ENCODE data around the gene MAPKBP1. TPM values are rescaled to one million over a fixed set of nuclear protein-coding genes. Genes with fewer than 3 reads are reported as not detected.

Gene MAPKBP1
- polyA plus RNA-seq, 3 donors, result 0.76 to 8.6 (median 1.1) TPM

DNA sequence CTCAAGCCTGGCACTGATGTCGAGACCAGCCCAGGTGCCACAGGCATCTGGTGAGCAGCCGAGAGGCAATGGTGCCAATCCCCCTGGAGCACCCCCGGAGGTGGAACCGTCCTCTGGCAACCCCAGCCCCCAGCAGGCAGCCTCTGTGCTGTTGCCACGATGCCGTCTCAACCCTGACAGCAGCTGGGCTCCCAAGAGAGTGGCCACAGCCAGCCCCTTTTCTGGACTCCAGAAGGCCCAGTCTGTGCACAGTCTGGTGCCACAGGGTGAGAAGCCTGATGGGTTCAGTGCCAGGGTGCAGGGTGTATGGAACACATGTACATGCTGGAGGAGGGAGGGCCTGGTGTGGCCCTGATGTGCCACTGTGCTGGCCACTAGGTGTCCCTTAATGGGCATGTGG, 48.7 kb downstream of the MAPKBP1 start:
- intact Hi-C loops (cut with micrococcal nuclease), result loop anchor here in 1 of 2 donors (10.0 kb wide), 1 partner anchor 82 kb away; no protein-coding TSS in a partner anchor
- peaks cover 7 to 17% (median 9%) of the 10 kb centered on the region in 3 donors for H3K27me3 Mint-ChIP-seq (ENCODE audit: low read depth in 3 of 3)
- H3K4me3 ChIP-seq (replicated peaks in 1 of 3; ENCODE audit: low read depth in 2 of 3, low read length in 3 of 3), result no peak overlapping the region
- H4K20me1 ChIP-seq (ENCODE audit: insufficient read depth, low read length), result no peaks in the 10 kb centered on the region
- no peak for DNase-seq
- no peak overlapping the region for H3K27ac Mint-ChIP-seq
- TF ChIP-seq, protein P1, sequence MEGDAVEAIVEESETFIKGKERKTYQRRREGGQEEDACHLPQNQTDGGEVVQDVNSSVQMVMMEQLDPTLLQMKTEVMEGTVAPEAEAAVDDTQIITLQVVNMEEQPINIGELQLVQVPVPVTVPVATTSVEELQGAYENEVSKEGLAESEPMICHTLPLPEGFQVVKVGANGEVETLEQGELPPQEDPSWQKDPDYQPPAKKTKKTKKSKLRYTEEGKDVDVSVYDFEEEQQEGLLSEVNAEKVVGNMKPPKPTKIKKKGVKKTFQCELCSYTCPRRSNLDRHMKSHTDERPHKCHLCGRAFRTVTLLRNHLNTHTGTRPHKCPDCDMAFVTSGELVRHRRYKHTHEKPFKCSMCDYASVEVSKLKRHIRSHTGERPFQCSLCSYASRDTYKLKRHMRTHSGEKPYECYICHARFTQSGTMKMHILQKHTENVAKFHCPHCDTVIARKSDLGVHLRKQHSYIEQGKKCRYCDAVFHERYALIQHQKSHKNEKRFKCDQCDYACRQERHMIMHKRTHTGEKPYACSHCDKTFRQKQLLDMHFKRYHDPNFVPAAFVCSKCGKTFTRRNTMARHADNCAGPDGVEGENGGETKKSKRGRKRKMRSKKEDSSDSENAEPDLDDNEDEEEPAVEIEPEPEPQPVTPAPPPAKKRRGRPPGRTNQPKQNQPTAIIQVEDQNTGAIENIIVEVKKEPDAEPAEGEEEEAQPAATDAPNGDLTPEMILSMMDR (IDR thresholded peaks at IDR 0.05), result no peak
- H3K4me1 Mint-ChIP-seq, result peaks cover 1% of the 10 kb centered on the region
- no peak overlapping the region for H3K4me3 Mint-ChIP-seq
- H3K36me3 Mint-ChIP-seq, result peaks cover 62 to 76% of the 10 kb centered on the region in 2 donors
- H3K27ac ChIP-seq (ENCODE audit: low read depth in 1 of 2, low read length in 2 of 2), result no peak overlapping the region
- peaks cover 6 to 7% of the 10 kb centered on the region in 2 donors for H3K4me1 ChIP-seq (ENCODE audit: control insufficient read depth in 1 of 2, insufficient read depth in 2 of 2, low read length in 2 of 2)
- H2AFZ ChIP-seq (ENCODE audit: insufficient read depth, low read depth, low read length, poor library complexity, severe bottlenecking), result no peak overlapping the region
- H3K9me3 ChIP-seq (replicated peaks in 1 of 2; ENCODE audit: control insufficient read depth in 1 of 2, insufficient read depth in 1 of 2, low read length in 2 of 2), result no peaks in the 10 kb centered on the region
- H3K4me2 ChIP-seq (replicated peaks; ENCODE audit: extremely low read depth, low read length, poor library complexity, severe bottlenecking), result no peak overlapping the region
- peaks cover 0 to 3% of the 10 kb centered on the region in 2 donors for H3K27me3 ChIP-seq (ENCODE audit: control insufficient read depth in 2 of 2, insufficient read depth in 2 of 2, low read length in 2 of 2)
- H3K79me2 ChIP-seq (ENCODE audit: insufficient read depth, low read length), result no peaks in the 10 kb centered on the region
- H3K9me3 Mint-ChIP-seq, result no peaks in the 10 kb centered on the region
- peaks cover 45 to 80% of the 10 kb centered on the region in 2 donors for H3K36me3 ChIP-seq (replicated peaks in 1 of 2; ENCODE audit: control insufficient read depth in 1 of 2, insufficient read depth in 2 of 2, low read length in 2 of 2)
- H3K9ac ChIP-seq (ENCODE audit: insufficient read depth, low read length, poor library complexity, severe bottlenecking), result no peak overlapping the region
- 95% methylated on average over 6 of the region's 6 CpGs for WGBS (ENCODE audit: insufficient coverage)

DNA sequence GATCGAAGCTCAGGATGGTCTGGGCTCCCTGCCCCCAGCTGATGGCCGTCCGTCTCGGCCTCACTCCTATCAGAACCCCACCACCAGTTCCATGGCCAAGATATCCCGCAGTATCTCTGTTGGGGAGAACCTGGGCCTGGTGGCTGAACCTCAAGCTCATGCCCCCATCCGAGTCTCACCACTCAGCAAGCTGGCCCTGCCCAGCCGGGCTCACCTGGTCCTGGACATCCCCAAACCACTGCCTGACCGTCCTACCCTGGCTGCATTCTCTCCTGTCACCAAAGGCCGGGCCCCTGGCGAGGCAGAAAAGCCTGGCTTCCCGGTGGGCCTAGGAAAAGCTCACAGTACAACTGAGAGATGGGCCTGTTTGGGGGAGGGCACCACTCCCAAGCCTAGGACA, 49.2 kb downstream of the MAPKBP1 start:
- H3K9me3 Mint-ChIP-seq, result no peaks in the 10 kb centered on the region
- Histone ChIP-seq H3K4me3 (replicated peaks in 1 of 3; ENCODE audit: low read depth in 2 of 3, low read length in 3 of 3) (no peak overlapping the region), H3K27ac (ENCODE audit: low read depth in 1 of 2, low read length in 2 of 2) (no peak overlapping the region), H3K79me2 (ENCODE audit: insufficient read depth, low read length) (peaks cover 5% of the 10 kb centered on the region), H2AFZ (ENCODE audit: insufficient read depth, low read depth, low read length, poor library complexity, severe bottlenecking) (no peak overlapping the region), H3K9me3 (replicated peaks in 1 of 2; ENCODE audit: control insufficient read depth in 1 of 2, insufficient read depth in 1 of 2, low read length in 2 of 2) (no peaks in the 10 kb centered on the region), H3K27me3 (ENCODE audit: control insufficient read depth in 2 of 2, insufficient read depth in 2 of 2, low read length in 2 of 2) (peaks cover 0 to 3% of the 10 kb centered on the region in 2 donors), H3K4me2 (replicated peaks; ENCODE audit: extremely low read depth, low read length, poor library complexity, severe bottlenecking) (no peak overlapping the region), H3K9ac (ENCODE audit: insufficient read depth, low read length, poor library complexity, severe bottlenecking) (no peak overlapping the region), H4K20me1 (ENCODE audit: insufficient read depth, low read length) (no peaks in the 10 kb centered on the region), H3K36me3 (replicated peaks in 1 of 2; ENCODE audit: control insufficient read depth in 1 of 2, insufficient read depth in 2 of 2, low read length in 2 of 2) (peaks cover 40 to 75% of the 10 kb centered on the region in 2 donors), H3K4me1 (ENCODE audit: control insufficient read depth in 1 of 2, insufficient read depth in 2 of 2, low read length in 2 of 2) (peaks cover 8 to 11% of the 10 kb centered on the region in 2 donors)
- DNase-seq, result no peak
- peaks cover 5% of the 10 kb centered on the region for H3K4me1 Mint-ChIP-seq
- intact Hi-C loops (cut with micrococcal nuclease), result loop anchor here in 1 of 2 donors (10.0 kb wide), 1 partner anchor 81 kb away; no protein-coding TSS in a partner anchor
- TF ChIP-seq, protein P1 (IDR thresholded peaks at IDR 0.05), result no peak
- no peak overlapping the region for H3K4me3 Mint-ChIP-seq
- peaks cover 56 to 70% of the 10 kb centered on the region in 2 donors for H3K36me3 Mint-ChIP-seq
- peaks cover 7 to 17% (median 9%) of the 10 kb centered on the region in 3 donors for H3K27me3 Mint-ChIP-seq (ENCODE audit: low read depth in 3 of 3)
- H3K27ac Mint-ChIP-seq, result peak overlapping the region in 1 of 7 donors; percentile 42
- WGBS (ENCODE audit: insufficient coverage), result 93% methylated on average over 9 of the region's 11 CpGs

Data from CD14-positive monocyte (primary cell).